Measurements from ENCODE around the gene EXOC3L2.

- TF ChIP-seq, protein P1, sequence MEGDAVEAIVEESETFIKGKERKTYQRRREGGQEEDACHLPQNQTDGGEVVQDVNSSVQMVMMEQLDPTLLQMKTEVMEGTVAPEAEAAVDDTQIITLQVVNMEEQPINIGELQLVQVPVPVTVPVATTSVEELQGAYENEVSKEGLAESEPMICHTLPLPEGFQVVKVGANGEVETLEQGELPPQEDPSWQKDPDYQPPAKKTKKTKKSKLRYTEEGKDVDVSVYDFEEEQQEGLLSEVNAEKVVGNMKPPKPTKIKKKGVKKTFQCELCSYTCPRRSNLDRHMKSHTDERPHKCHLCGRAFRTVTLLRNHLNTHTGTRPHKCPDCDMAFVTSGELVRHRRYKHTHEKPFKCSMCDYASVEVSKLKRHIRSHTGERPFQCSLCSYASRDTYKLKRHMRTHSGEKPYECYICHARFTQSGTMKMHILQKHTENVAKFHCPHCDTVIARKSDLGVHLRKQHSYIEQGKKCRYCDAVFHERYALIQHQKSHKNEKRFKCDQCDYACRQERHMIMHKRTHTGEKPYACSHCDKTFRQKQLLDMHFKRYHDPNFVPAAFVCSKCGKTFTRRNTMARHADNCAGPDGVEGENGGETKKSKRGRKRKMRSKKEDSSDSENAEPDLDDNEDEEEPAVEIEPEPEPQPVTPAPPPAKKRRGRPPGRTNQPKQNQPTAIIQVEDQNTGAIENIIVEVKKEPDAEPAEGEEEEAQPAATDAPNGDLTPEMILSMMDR (IDR thresholded peaks at IDR 0.05), result no peak
- TF ChIP-seq REST (IDR thresholded peaks at IDR 0.05; ENCODE audit: insufficient read depth in 1 of 2, low read depth in 2 of 2, low read length in 1 of 2) (no peak), POLR2AphosphoS5 (IDR thresholded peaks at IDR 0.05; ENCODE audit: low read depth, low read length) (no peak), SIN3A (IDR thresholded peaks at IDR 0.05; ENCODE audit: borderline replicate concordance, insufficient read depth, low read depth, low read length) (no peak)
Observed at GRCh38 chr19:45218426-45218825, 26.8 kb downstream of the EXOC3L2 start.

All from Panc1 (cell line).